Activated naive CD8-positive, alpha-beta T cell (primary cell): ENCODE results near the gene PRKCB.

Experiments used
- H3K27ac Mint-ChIP-seq: one replicate; pipeline ENCODE4 v1.8.0; 2021; ENCODE audit warnings: mixed read lengths
- H3K27me3 Mint-ChIP-seq: one replicate; pipeline ENCODE4 v1.8.0; 2021; ENCODE audit warnings: mixed read lengths
- H3K36me3 Mint-ChIP-seq: one replicate; pipeline ENCODE4 v1.8.0; 2021; ENCODE audit warnings: mixed read lengths
- H3K4me1 Mint-ChIP-seq: one replicate; pipeline ENCODE4 v1.8.0; 2021; ENCODE audit warnings: low read depth, mixed read lengths
- H3K4me3 Mint-ChIP-seq: one replicate; pipeline ENCODE4 v1.8.0; 2021; ENCODE audit warnings: mild to moderate bottlenecking, mixed read lengths
- H3K9me3 Mint-ChIP-seq: one replicate; pipeline ENCODE4 v1.8.0; 2021; ENCODE audit warnings: low read depth, mixed read lengths

Gene PRKCB

GRCh38 chr16:24041834-24042631 lies 206.2 kb downstream of the PRKCB start:
- no peak overlapping the region for H3K27ac Mint-ChIP-seq
- no peaks in the 10 kb centered on the region for H3K9me3 Mint-ChIP-seq
- no peak overlapping the region for H3K4me3 Mint-ChIP-seq
- no peaks in the 10 kb centered on the region for H3K27me3 Mint-ChIP-seq
- H3K4me1 Mint-ChIP-seq, result peaks cover 7% of the 10 kb centered on the region
- peaks cover 8% of the 10 kb centered on the region for H3K36me3 Mint-ChIP-seq

GRCh38 chr16:24044467-24044866 lies 208.7 kb downstream of the PRKCB start:
- H3K27ac Mint-ChIP-seq, result no peak overlapping the region
- peaks cover 11% of the 10 kb centered on the region for H3K36me3 Mint-ChIP-seq
- H3K9me3 Mint-ChIP-seq, result no peaks in the 10 kb centered on the region
- H3K4me1 Mint-ChIP-seq, result peaks cover 7% of the 10 kb centered on the region
- H3K4me3 Mint-ChIP-seq, result no peak overlapping the region
- H3K27me3 Mint-ChIP-seq, result no peaks in the 10 kb centered on the region

GRCh38 chr16:24045641-24046040 lies 209.9 kb downstream of the PRKCB start:
- Mint-ChIP-seq H3K36me3 (peaks cover 9% of the 10 kb centered on the region), H3K27ac (no peak overlapping the region)

GRCh38 chr16:24046442-24046841 lies 210.7 kb downstream of the PRKCB start:
- Mint-ChIP-seq H3K4me3 (no peak overlapping the region), H3K27me3 (no peaks in the 10 kb centered on the region), H3K9me3 (no peaks in the 10 kb centered on the region), H3K27ac (no peak overlapping the region), H3K4me1 (peaks cover 9% of the 10 kb centered on the region), H3K36me3 (peaks cover 9% of the 10 kb centered on the region)

More at GRCh38 chr16:24045641-24046040, 209.9 kb downstream of the PRKCB start:
- no peaks in the 10 kb centered on the region for H3K9me3 Mint-ChIP-seq
- peaks cover 7% of the 10 kb centered on the region for H3K4me1 Mint-ChIP-seq
- no peaks in the 10 kb centered on the region for H3K27me3 Mint-ChIP-seq
- H3K4me3 Mint-ChIP-seq, result no peak overlapping the region

GRCh38 chr16:24049113-24049512 lies 213.3 kb downstream of the PRKCB start:
- Mint-ChIP-seq H3K4me3 (no peak overlapping the region), H3K36me3 (peaks cover 9% of the 10 kb centered on the region), H3K9me3 (no peaks in the 10 kb centered on the region), H3K27me3 (no peaks in the 10 kb centered on the region), H3K27ac (no peak overlapping the region), H3K4me1 (peaks cover 5% of the 10 kb centered on the region)

GRCh38 chr16:24051125-24051524 lies 215.3 kb downstream of the PRKCB start:
- H3K27ac Mint-ChIP-seq, result no peak overlapping the region
- peaks cover 5% of the 10 kb centered on the region for H3K4me1 Mint-ChIP-seq
- H3K9me3 Mint-ChIP-seq, result no peaks in the 10 kb centered on the region
- peaks cover 9% of the 10 kb centered on the region for H3K36me3 Mint-ChIP-seq
- no peak overlapping the region for H3K4me3 Mint-ChIP-seq
- H3K27me3 Mint-ChIP-seq, result no peaks in the 10 kb centered on the region

GRCh38 chr16:24052329-24053098 lies 216.7 kb downstream of the PRKCB start:
- Mint-ChIP-seq H3K4me3 (no peak overlapping the region), H3K4me1 (peaks cover 5% of the 10 kb centered on the region), H3K9me3 (no peaks in the 10 kb centered on the region), H3K36me3 (peaks cover 13% of the 10 kb centered on the region), H3K27me3 (no peaks in the 10 kb centered on the region), H3K27ac (no peak overlapping the region)

- no peaks in the 10 kb centered on the region for H3K27me3 Mint-ChIP-seq
- H3K9me3 Mint-ChIP-seq, result no peaks in the 10 kb centered on the region
- peaks cover 5% of the 10 kb centered on the region for H3K4me1 Mint-ChIP-seq
- peaks cover 11% of the 10 kb centered on the region for H3K36me3 Mint-ChIP-seq
- no peak overlapping the region for H3K4me3 Mint-ChIP-seq
- H3K27ac Mint-ChIP-seq, result no peak overlapping the region
These were observed 217.5 kb downstream of the PRKCB start for GRCh38 chr16:24053099-24053946.

GRCh38 chr16:24054741-24055491 lies 219.1 kb downstream of the PRKCB start:
- Mint-ChIP-seq H3K27me3 (no peaks in the 10 kb centered on the region), H3K4me3 (no peak overlapping the region), H3K27ac (no peak overlapping the region), H3K36me3 (peaks cover 14% of the 10 kb centered on the region), H3K9me3 (no peaks in the 10 kb centered on the region), H3K4me1 (peaks cover 5% of the 10 kb centered on the region)

- peaks cover 3% of the 10 kb centered on the region for H3K9me3 Mint-ChIP-seq
- no peak overlapping the region for H3K4me3 Mint-ChIP-seq
- no peaks in the 10 kb centered on the region for H3K27me3 Mint-ChIP-seq
- peaks cover 4% of the 10 kb centered on the region for H3K4me1 Mint-ChIP-seq
- no peak overlapping the region for H3K27ac Mint-ChIP-seq
- peaks cover 25% of the 10 kb centered on the region for H3K36me3 Mint-ChIP-seq
These were observed 226.6 kb downstream of the PRKCB start for GRCh38 chr16:24062270-24062817.

- Mint-ChIP-seq H3K4me3 (no peak overlapping the region), H3K4me1 (peaks cover 26% of the 10 kb centered on the region), H3K9me3 (no peaks in the 10 kb centered on the region), H3K36me3 (peaks cover 6% of the 10 kb centered on the region), H3K27ac (no peak overlapping the region), H3K27me3 (no peaks in the 10 kb centered on the region)
These were observed 233.3 kb downstream of the PRKCB start for GRCh38 chr16:24069036-24069590.

GRCh38 chr16:24070851-24071250 lies 235.1 kb downstream of the PRKCB start:
- no peak overlapping the region for H3K4me3 Mint-ChIP-seq
- H3K4me1 Mint-ChIP-seq, result peaks cover 30% of the 10 kb centered on the region
- no peaks in the 10 kb centered on the region for H3K27me3 Mint-ChIP-seq
- peaks cover 8% of the 10 kb centered on the region for H3K36me3 Mint-ChIP-seq
- no peaks in the 10 kb centered on the region for H3K9me3 Mint-ChIP-seq
- H3K27ac Mint-ChIP-seq, result no peak overlapping the region

GRCh38 chr16:24071666-24072360 lies 236.0 kb downstream of the PRKCB start:
- Mint-ChIP-seq H3K27me3 (no peaks in the 10 kb centered on the region), H3K4me3 (no peak overlapping the region), H3K9me3 (no peaks in the 10 kb centered on the region), H3K36me3 (peaks cover 8% of the 10 kb centered on the region), H3K4me1 (peaks cover 36% of the 10 kb centered on the region), H3K27ac (no peak overlapping the region)
